H1 (cell line): Measurements from ENCODE around the gene RIC8A. TPM values are rescaled to one million over a fixed set of nuclear protein-coding genes. Genes with fewer than 3 reads are reported as not detected.

ENCODE experiments used
- CTCF ChIA-PET: fragments of 300-600 bp; sonication (Branson Sonifier 250); formaldehyde crosslinking; loops from one replicate; lab custom pipeline; 2021; ENCODE audit not compliant: partially characterized antibody; lab: Charles Lee
- POLR2A ChIA-PET: fragments of 300-600 bp; sonication (Branson Sonifier 250); formaldehyde crosslinking; loops from one replicate; lab custom pipeline; 2021; ENCODE audit warnings: inconsistent platforms; ENCODE audit not compliant: partially characterized antibody; lab: Charles Lee
- DNase-seq, 2 experiments: peaks; one replicate each; pipeline versions ENCODE4 v3.0.0 to v3.0.0-alpha.2; 2010 to 2022; ENCODE audit warnings: low spot score in 2 of 2, low read depth in 1 of 2, mixed read lengths in 1 of 2
- FAIRE-seq: peaks from 2 replicates; lab custom pipeline; 2011; peaks lifted over from hg19 to GRCh38; lab: Jason Lieb, UNC
- H2AFZ ChIP-seq: 2 replicates; pipeline ENCODE4 v1.8.1; 2012; ENCODE audit warnings: low read length, inconsistent platforms
- H2AK5ac ChIP-seq: 2 replicates; pipeline ENCODE4 v1.6.1; 2013; ENCODE audit warnings: low read depth, low read length
- H2BK120ac ChIP-seq: replicated peaks from 2 replicates; pipeline ENCODE3; 2013; ENCODE audit warnings: low read depth, low read length, inconsistent platforms
- H2BK12ac ChIP-seq: 2 replicates; pipeline ENCODE4 v1.6.1; 2013; ENCODE audit warnings: low read depth, low read length
- H2BK15ac ChIP-seq: 2 replicates; pipeline ENCODE4 v1.6.1; 2013; ENCODE audit warnings: low read length
- H2BK20ac ChIP-seq: 2 replicates; pipeline ENCODE4 v1.6.1; 2013; ENCODE audit warnings: low read length
- H2BK5ac ChIP-seq: 2 replicates; pipeline ENCODE4 v1.6.1; 2013; ENCODE audit warnings: low read depth, low read length
- H3K14ac ChIP-seq: 2 replicates; pipeline ENCODE4 v1.6.1; 2013; ENCODE audit warnings: inconsistent platforms; ENCODE audit not compliant: insufficient read length
- H3K18ac ChIP-seq: 2 replicates; pipeline ENCODE4 v1.6.1; 2013; ENCODE audit warnings: low read length; ENCODE audit errors: extremely low read depth
- H3K23ac ChIP-seq: 2 replicates; pipeline ENCODE4 v1.6.1; 2013; ENCODE audit warnings: inconsistent platforms; ENCODE audit not compliant: insufficient read length
- H3K23me2 ChIP-seq: 2 replicates; pipeline ENCODE4 v1.6.1; 2013; ENCODE audit warnings: low read depth, low read length
- H3K27ac ChIP-seq: 2 replicates; pipeline ENCODE4 v1.6.1; 2011; ENCODE audit warnings: low read depth, low read length, inconsistent platforms
- H3K27me3 ChIP-seq, 4 experiments: replicated peaks in 1 of 4; 1 replicate in 1 of 4; 2 replicates in 3 of 4; pipeline versions ENCODE4 v1.6.1 to v1.8.1; 2011 to 2013; ENCODE audit warnings: low read length in 3 of 4, mild to moderate bottlenecking in 3 of 4, inconsistent platforms in 2 of 4, mixed read lengths in 2 of 4, moderate library complexity in 1 of 4; ENCODE audit not compliant: control insufficient read depth in 3 of 4, insufficient read depth in 3 of 4; ENCODE audit errors: extremely low read depth in 1 of 4
- H3K36me3 ChIP-seq, 4 experiments: 2 replicates each; pipeline versions ENCODE4 v1.6.1 to v1.8.1; 2011 to 2013; ENCODE audit warnings: mild to moderate bottlenecking in 4 of 4, low read length in 3 of 4, moderate library complexity in 2 of 4, control low read depth in 1 of 4, inconsistent platforms in 1 of 4; ENCODE audit not compliant: insufficient read depth in 4 of 4, control insufficient read depth in 2 of 4
- H3K4ac ChIP-seq: replicated peaks from 2 replicates; pipeline ENCODE3; 2013; ENCODE audit warnings: low read length, low read depth, mixed read lengths, inconsistent platforms; ENCODE audit not compliant: insufficient read length
- H3K4me1 ChIP-seq, 4 experiments: replicated peaks in 1 of 4; 1 replicate in 1 of 4; 2 replicates in 3 of 4; pipeline versions ENCODE4 v1.6.1 to v1.8.1; 2011 to 2013; ENCODE audit warnings: low read length in 3 of 4, inconsistent platforms in 2 of 4, mixed read lengths in 1 of 4; ENCODE audit not compliant: insufficient read depth in 4 of 4, control insufficient read depth in 3 of 4
- H3K4me2 ChIP-seq, 2 experiments: 2 replicates each; pipeline versions ENCODE4 v1.6.1 to v1.8.1; 2011 to 2013; ENCODE audit warnings: low read depth in 2 of 2, low read length in 2 of 2, control low read depth in 1 of 2, inconsistent platforms in 1 of 2, mild to moderate bottlenecking in 1 of 2; ENCODE audit not compliant: insufficient read depth in 1 of 2
- H3K4me3 ChIP-seq, 4 experiments: fragments of 200-600, 300-600 bp in 1 of 4; sonication (generic), shearing (Covaris generic), sonication (Bioruptor Twin) in 1 of 4; 2 replicates each; pipeline versions ENCODE4 v1.5.1 to v1.8.1; 2011 to 2016; ENCODE audit warnings: low read length in 4 of 4, low read depth in 3 of 4, control low read depth in 2 of 4, inconsistent platforms in 2 of 4, mild to moderate bottlenecking in 2 of 4, mixed read lengths in 1 of 4, moderate library complexity in 1 of 4; ENCODE audit not compliant: insufficient read depth in 2 of 4; ENCODE audit errors: extremely low read depth in 1 of 4
- H3K56ac ChIP-seq: replicated peaks from 2 replicates; pipeline ENCODE3; 2013; ENCODE audit warnings: low read depth, mild to moderate bottlenecking, mixed read lengths, low read length, inconsistent platforms; ENCODE audit not compliant: insufficient read length
- H3K79me1 ChIP-seq: 2 replicates; pipeline ENCODE4 v1.6.1; 2013; ENCODE audit warnings: low read depth, low read length, control low read depth
- H3K79me2 ChIP-seq, 2 experiments: 2 replicates each; pipeline versions ENCODE4 v1.6.1 to v1.8.1; 2012 to 2013; ENCODE audit warnings: low read length in 2 of 2, mild to moderate bottlenecking in 2 of 2, inconsistent platforms in 1 of 2; ENCODE audit not compliant: insufficient read depth in 2 of 2, control insufficient read depth in 1 of 2
- H3K9ac ChIP-seq, 4 experiments: replicated peaks in 1 of 4; 1 replicate in 1 of 4; 2 replicates in 3 of 4; pipeline versions ENCODE4 v1.6.1 to v1.8.1; 2011 to 2013; ENCODE audit warnings: low read depth in 3 of 4, low read length in 3 of 4, control low read depth in 2 of 4, mild to moderate bottlenecking in 2 of 4, moderate library complexity in 2 of 4, inconsistent platforms in 1 of 4; ENCODE audit errors: extremely low read depth in 1 of 4
- H3K9me3 ChIP-seq, 2 experiments: 2 replicates each; pipeline versions ENCODE4 v1.6.1 to v1.8.1; 2012 to 2013; ENCODE audit warnings: mild to moderate bottlenecking in 2 of 2, moderate library complexity in 2 of 2, control low read depth in 1 of 2, inconsistent platforms in 1 of 2, low read depth in 1 of 2, low read length in 1 of 2, mixed read lengths in 1 of 2; ENCODE audit not compliant: insufficient read depth in 2 of 2
- H4K20me1 ChIP-seq, 2 experiments: replicated peaks in 1 of 2; 2 replicates each; pipeline versions ENCODE3 to v1.8.1; 2011 to 2013; ENCODE audit warnings: inconsistent platforms in 2 of 2, low read length in 2 of 2, mild to moderate bottlenecking in 1 of 2; ENCODE audit not compliant: insufficient read depth in 2 of 2, control insufficient read depth in 1 of 2
- H4K5ac ChIP-seq: 2 replicates; pipeline ENCODE4 v1.6.1; 2013; ENCODE audit warnings: low read length, low read depth, mixed read lengths, inconsistent platforms; ENCODE audit not compliant: insufficient read length
- H4K8ac ChIP-seq: 2 replicates; pipeline ENCODE4 v1.8.0; 2013; ENCODE audit warnings: mild to moderate bottlenecking, moderate library complexity, low read length, inconsistent platforms; ENCODE audit not compliant: insufficient read depth; ENCODE audit errors: extremely low read depth
- H4K91ac ChIP-seq: replicated peaks from 2 replicates; pipeline ENCODE3; 2013; ENCODE audit warnings: low read length, mixed read lengths, inconsistent platforms; ENCODE audit not compliant: insufficient read length
- CEBPB ChIP-seq: IDR thresholded peaks from 2 replicates; pipeline ENCODE4 v1.6.1; 2012; ENCODE audit warnings: low read depth, low read length
- EZH2 ChIP-seq: fragments of 200-600 bp; sonication (generic); IDR thresholded peaks from 2 replicates; pipeline ENCODE4 v1.7.1; 2012; ENCODE audit warnings: low read depth, mild to moderate bottlenecking, moderate library complexity, low read length, inconsistent platforms; ENCODE audit not compliant: severe bottlenecking
- GABPA ChIP-seq: IDR thresholded peaks from 2 replicates; pipeline ENCODE4 v1.6.1; 2011; ENCODE audit warnings: mild to moderate bottlenecking, low read length, moderate library complexity, borderline replicate concordance; ENCODE audit not compliant: insufficient read depth
- PHF8 ChIP-seq: fragments of 200-600 bp; sonication (generic); conservative IDR thresholded peaks from 2 replicates; pipeline ENCODE4 v1.7.1; 2012; ENCODE audit warnings: low read depth, mild to moderate bottlenecking, inconsistent platforms, low read length, moderate library complexity
- RFX5 ChIP-seq: IDR thresholded peaks from 2 replicates; pipeline ENCODE4 v1.6.1; 2011; ENCODE audit warnings: low read depth, low read length, improper control_type of control experiment, borderline replicate concordance
- SIN3A ChIP-seq, 2 experiments: IDR thresholded peaks in 1 of 2; conservative IDR thresholded peaks in 1 of 2; 2 replicates each; pipeline ENCODE4 v1.6.1; 2011 to 2012; ENCODE audit warnings: low read length in 2 of 2, improper control_type of control experiment in 1 of 2, low read depth in 1 of 2, mild to moderate bottlenecking in 1 of 2
- SP4 ChIP-seq: IDR thresholded peaks from 2 replicates; pipeline ENCODE4 v1.6.1; 2012; ENCODE audit warnings: low read length, inconsistent platforms
- WGBS, 2 experiments: shearing (Covaris generic) in 1 of 2; methylation state at CpG; one replicate each; pipeline versions ENCODE4 v1.1.6 to v1.1.7; 2013 to 2015; ENCODE audit warnings: low lambda C conversion rate in 2 of 2, mixed read lengths in 2 of 2, inconsistent platforms in 1 of 2, low coverage in 1 of 2, missing lambda C conversion rate in 1 of 2; ENCODE audit not compliant: insufficient replicate concordance in 2 of 2, insufficient coverage in 1 of 2, insufficient read length in 1 of 2; ENCODE audit errors: extremely low coverage in 1 of 2, missing lambda C conversion rate in 1 of 2; 5-methylcytosine and 5-hydroxymethylcytosine counted together
- polyA plus RNA-seq, 7 experiments: library from polyadenylated mRNA; depleted of rRNA in 3 of 7; stranded (reverse) in 5 of 7; unstranded in 2 of 7; fragments of >200 nt in 5 of 7; fragments of 200-250 nt in 2 of 7; gene quantifications; 1 replicate in 5 of 7; 2 replicates in 1 of 7; 4 replicates in 1 of 7; pipeline versions ENCODE4 v1.2.1 to v1.2.3, GENCODE V29; 2011 to 2013; ENCODE audit warnings: missing spikeins in 2 of 7, mixed read lengths in 2 of 7
- total RNA-seq: library from RNA; stranded (reverse); fragmentation: NEBNext Ultra II Directional; extraction: Animal tissue kit (Norgen Biotek cat#: 25700); gene quantifications from 2 replicates; pipeline ENCODE4 v1.2.1, GENCODE V29; 2021
- TF ChIP-seq, protein P1 (sequence below), 3 experiments: IDR thresholded peaks; 1 replicate in 2 of 3; 2 replicates in 1 of 3; pipeline versions ENCODE4 v1.5.1 to v1.6.1; 2011; ENCODE audit warnings: low read length in 3 of 3, mild to moderate bottlenecking in 3 of 3, inconsistent platforms in 2 of 3, low read depth in 1 of 3, moderate library complexity in 1 of 3; ENCODE audit not compliant: insufficient read depth in 1 of 3; ENCODE audit errors: control extremely low read depth in 1 of 3

RIC8A gene
- total and polyA plus RNA-seq, 2 of the 8 experiments (the other 6 are each of a cell fraction or from before 2014, with no cell fraction given): 67.0 to 105 TPM

DNA sequence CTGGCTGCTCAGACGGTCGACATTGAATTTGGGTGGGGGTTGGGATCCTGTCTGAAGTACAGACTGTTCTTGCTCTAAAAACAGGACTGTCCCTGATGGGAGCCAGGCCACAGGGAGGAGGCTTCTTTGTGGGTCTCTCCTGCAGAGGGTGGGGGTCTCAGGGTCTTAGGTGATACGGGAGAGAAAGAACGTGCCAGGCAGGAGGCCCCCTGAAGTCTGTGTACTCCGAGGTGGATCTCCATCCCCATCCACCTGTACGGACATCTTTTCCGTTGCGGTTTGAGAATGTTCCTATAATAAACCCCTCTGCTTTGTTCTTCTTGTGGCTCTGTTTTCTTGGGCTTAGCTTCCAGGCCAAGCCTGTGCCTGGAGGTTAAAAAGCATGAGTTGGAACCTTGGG is 45.2 kb downstream of the RIC8A start:
- Histone ChIP-seq H4K20me1 (no peaks in the 10 kb centered on the region), H3K9ac (no peak overlapping the region), H3K27ac (no peak overlapping the region), H3K4ac (no peak overlapping the region), H3K23ac (no peak overlapping the region), H2AK5ac (no peak overlapping the region), H2BK15ac (no peak overlapping the region), H4K8ac (no peak overlapping the region), H3K4me2 (no peak overlapping the region), H4K5ac (no peak overlapping the region), H3K79me2 (no peaks in the 10 kb centered on the region), H3K9me3 (no peaks in the 10 kb centered on the region), H2BK120ac (no peak overlapping the region), H3K79me1 (no peaks in the 10 kb centered on the region), H2BK5ac (no peak overlapping the region), H3K4me1 (no peaks in the 10 kb centered on the region), H3K23me2 (peaks cover 8% of the 10 kb centered on the region), H3K56ac (no peak overlapping the region), H3K27me3 (no peaks in the 10 kb centered on the region; a peak in 1 of 7 replicates), H3K14ac (no peak overlapping the region), H2AFZ (no peak overlapping the region), H3K4me3 (no peak overlapping the region), H2BK20ac (no peak overlapping the region), H3K18ac (no peak overlapping the region), H4K91ac (no peak overlapping the region), H3K36me3 (peaks cover 17 to 39% (median 29%) of the 10 kb centered on the region in 4 experiments), H2BK12ac (no peak overlapping the region)
- POLR2A ChIA-PET: interaction anchor here (0.9 to 3.1 kb wide), 6 partner anchors 9 to 111 kb away, joined by 3 to 9 read pairs (median 4); no protein-coding TSS in a partner anchor
- CTCF ChIA-PET: interaction anchor here (0.7 to 9.8 kb wide), 12 partner anchors 12 to 140 kb away, joined by 3 to 212 read pairs (median 32); partner anchors contain the start of genes B4GALNT4, IFITM2, NLRP6 and PGGHG
- WGBS, 2 experiments: 86% methylated on average over 8 of the region's 8 CpGs; no CpG with 5 or more reads in 1 of the 2 experiments
- FAIRE-seq: no peak
- DNase-seq: no peak
- TF ChIP-seq EZH2 (no peak), RFX5 (no peak), SP4 (no peak), SIN3A (conservative IDR thresholded peaks at IDR 0.05 in 1 of 2, IDR thresholded peaks at IDR 0.05 in 1 of 2; ENCODE audit: low read depth in 1 of 2, low read length in 2 of 2) (no peak), PHF8 (no peak), GABPA (no peak), CEBPB (no peak)
- TF ChIP-seq, protein P1, sequence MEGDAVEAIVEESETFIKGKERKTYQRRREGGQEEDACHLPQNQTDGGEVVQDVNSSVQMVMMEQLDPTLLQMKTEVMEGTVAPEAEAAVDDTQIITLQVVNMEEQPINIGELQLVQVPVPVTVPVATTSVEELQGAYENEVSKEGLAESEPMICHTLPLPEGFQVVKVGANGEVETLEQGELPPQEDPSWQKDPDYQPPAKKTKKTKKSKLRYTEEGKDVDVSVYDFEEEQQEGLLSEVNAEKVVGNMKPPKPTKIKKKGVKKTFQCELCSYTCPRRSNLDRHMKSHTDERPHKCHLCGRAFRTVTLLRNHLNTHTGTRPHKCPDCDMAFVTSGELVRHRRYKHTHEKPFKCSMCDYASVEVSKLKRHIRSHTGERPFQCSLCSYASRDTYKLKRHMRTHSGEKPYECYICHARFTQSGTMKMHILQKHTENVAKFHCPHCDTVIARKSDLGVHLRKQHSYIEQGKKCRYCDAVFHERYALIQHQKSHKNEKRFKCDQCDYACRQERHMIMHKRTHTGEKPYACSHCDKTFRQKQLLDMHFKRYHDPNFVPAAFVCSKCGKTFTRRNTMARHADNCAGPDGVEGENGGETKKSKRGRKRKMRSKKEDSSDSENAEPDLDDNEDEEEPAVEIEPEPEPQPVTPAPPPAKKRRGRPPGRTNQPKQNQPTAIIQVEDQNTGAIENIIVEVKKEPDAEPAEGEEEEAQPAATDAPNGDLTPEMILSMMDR (IDR thresholded peaks at IDR 0.05; ENCODE audit: control extremely low read depth in 1 of 3, insufficient read depth in 1 of 3, low read depth in 1 of 3, low read length in 3 of 3): no peak
